ENCODE measurements around the gene EBLN1.

Gene EBLN1

DNA sequence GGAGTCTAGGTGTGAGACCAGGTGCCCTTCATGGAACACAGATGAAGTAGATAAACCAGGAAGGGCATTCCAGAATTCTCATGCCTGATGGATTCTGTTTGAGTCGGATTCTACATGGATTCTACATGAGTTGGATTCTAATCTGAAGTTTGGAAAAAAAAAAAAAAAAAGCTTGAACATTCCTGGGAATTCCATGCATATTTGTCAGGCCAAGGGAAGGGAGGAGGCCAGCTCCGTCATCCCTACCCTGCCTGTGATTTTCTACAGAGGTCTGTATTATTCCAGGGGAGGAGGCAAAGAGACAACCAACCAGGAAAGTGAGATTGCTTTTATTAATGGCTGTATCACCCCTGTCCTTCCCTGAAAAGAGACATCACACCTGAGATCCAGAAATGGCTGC, 27.8 kb upstream of the EBLN1 start:
- TF ChIP-seq, protein P1, sequence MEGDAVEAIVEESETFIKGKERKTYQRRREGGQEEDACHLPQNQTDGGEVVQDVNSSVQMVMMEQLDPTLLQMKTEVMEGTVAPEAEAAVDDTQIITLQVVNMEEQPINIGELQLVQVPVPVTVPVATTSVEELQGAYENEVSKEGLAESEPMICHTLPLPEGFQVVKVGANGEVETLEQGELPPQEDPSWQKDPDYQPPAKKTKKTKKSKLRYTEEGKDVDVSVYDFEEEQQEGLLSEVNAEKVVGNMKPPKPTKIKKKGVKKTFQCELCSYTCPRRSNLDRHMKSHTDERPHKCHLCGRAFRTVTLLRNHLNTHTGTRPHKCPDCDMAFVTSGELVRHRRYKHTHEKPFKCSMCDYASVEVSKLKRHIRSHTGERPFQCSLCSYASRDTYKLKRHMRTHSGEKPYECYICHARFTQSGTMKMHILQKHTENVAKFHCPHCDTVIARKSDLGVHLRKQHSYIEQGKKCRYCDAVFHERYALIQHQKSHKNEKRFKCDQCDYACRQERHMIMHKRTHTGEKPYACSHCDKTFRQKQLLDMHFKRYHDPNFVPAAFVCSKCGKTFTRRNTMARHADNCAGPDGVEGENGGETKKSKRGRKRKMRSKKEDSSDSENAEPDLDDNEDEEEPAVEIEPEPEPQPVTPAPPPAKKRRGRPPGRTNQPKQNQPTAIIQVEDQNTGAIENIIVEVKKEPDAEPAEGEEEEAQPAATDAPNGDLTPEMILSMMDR (IDR thresholded peaks at IDR 0.05; ENCODE audit: borderline replicate concordance, control extremely low read depth, extremely low read depth, insufficient read depth, missing control alignments) = no peak
- DNase-seq (ENCODE audit: low spot score) = no peak
- in situ Hi-C loops (cut with MboI; ENCODE audit: low sequenced_read_pairs, unreplicated experiment) = no loop called here

DNA sequence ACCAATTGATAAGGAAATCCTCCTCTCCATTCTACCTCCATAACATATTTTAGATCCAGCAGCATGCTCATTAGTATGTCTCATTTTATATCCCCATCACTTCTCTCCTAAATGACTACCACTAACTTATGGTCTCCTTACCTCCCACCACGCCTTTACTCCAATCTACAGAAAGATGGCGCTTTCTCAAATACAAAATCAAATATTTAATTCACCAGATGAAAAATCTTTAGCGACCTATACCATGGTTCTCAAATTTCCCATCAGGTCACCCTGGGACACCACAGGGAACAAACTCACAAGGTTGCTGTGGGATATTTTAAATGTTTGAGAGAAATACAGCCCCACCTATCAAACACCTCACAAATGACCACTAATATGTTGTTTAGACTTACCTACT, 27.0 kb upstream of the EBLN1 start:
- DNase-seq (ENCODE audit: low spot score) = no peak
- TF ChIP-seq, protein P1 (IDR thresholded peaks at IDR 0.05; ENCODE audit: borderline replicate concordance, control extremely low read depth, extremely low read depth, insufficient read depth, missing control alignments) = no peak
- in situ Hi-C loops (cut with MboI; ENCODE audit: low sequenced_read_pairs, unreplicated experiment) = no loop called here

DNA sequence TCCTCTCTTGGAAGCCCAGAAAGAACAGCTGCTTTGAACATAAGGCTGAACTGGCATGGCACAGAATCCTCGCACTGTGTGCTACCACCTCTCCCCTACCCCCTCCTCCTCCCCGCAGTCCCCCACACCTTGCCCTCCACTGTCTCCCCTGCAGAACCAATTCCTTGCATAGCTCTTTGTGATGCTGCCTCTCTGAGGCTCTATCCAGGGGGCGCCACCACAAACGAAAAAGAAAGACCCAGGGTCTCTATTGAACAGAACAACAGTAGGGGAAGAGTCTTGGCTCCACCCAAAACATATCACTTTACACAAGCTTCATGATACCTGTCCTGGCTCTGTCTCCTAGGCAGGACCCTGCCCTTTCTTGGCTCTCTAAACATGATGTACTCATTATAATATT, 26.2 kb upstream of the EBLN1 start:
- in situ Hi-C loops (cut with MboI; ENCODE audit: low sequenced_read_pairs, unreplicated experiment) = no loop called here
- TF ChIP-seq, protein P1 (IDR thresholded peaks at IDR 0.05; ENCODE audit: borderline replicate concordance, control extremely low read depth, extremely low read depth, insufficient read depth, missing control alignments) = no peak
- no peak for DNase-seq (ENCODE audit: low spot score)

DNA sequence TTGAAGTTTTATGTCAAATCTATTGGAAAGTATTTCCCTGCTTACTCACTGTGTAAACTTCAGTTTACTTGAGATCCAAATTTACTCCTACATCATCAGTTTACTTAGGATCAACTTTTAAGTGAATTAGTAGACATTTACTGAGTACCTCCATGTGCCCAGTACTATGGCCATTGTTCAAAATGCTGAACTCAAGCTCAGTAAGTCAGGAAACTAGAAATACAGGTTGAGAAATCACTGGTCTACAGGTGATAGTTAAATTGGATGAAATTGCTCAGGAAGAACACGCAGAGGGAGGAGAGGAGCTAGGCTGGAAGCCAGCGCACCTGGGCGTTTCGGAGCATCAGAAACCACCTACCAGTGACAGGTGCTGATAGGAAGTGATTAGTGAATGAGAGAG, 25.5 kb upstream of the EBLN1 start:
- in situ Hi-C loops (cut with MboI; ENCODE audit: low sequenced_read_pairs, unreplicated experiment) = no loop called here
- no peak for DNase-seq (ENCODE audit: low spot score)
- TF ChIP-seq, protein P1 (IDR thresholded peaks at IDR 0.05; ENCODE audit: borderline replicate concordance, control extremely low read depth, extremely low read depth, insufficient read depth, missing control alignments) = no peak

DNA sequence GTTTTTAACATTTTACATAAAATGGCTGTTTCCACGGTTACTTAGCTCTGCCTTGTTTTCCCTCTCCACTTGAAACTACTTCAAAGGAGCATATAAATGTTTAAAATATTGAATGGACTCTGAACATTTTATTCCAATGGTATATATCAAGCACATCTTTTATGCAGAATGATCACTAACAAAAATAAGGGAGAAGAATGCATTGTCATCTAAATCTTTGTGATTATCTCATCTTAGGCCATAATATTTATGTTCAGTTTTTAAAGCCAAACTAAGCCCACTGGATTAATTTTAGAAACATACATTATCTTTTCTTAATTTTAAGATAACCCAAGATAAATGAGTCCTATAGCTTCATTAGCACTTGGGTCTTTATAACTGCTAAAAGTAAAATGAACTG, 13.4 kb upstream of the EBLN1 start:
- in situ Hi-C loops (cut with MboI; ENCODE audit: low sequenced_read_pairs, unreplicated experiment) = no loop called here
- TF ChIP-seq, protein P1 (IDR thresholded peaks at IDR 0.05; ENCODE audit: borderline replicate concordance, control extremely low read depth, extremely low read depth, insufficient read depth, missing control alignments) = no peak
- DNase-seq (ENCODE audit: low spot score) = no peak

DNA sequence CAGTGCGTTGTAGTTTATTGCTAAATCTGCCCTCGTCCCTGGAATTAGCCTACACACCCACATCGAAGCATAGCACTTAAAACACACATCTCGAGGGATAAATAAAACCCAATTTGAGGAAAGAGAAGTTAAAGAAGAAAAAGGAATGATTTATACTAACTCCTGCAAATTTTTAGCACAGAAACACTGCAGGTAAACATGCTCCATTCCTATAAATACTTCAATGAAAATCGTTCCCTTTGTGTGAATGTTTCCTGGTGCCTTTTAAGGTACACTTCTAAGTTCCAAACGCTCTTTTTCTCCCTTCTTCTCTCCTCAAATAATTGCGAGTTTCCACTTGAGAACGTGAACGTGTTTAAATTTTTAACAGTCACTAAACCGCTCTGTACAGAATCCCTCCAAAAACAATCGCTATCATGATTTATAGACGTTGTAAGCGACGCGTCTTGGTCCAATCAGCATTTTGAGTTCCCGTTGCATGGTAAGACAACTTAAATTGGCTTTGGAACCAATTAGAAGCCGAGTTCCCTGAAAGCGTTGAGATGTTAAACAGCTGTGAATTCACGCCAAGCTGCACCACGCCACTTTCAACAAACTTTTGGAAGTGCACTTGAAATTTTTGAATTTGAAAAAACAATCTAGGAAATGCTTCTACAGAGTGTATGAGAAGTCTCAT, 12.5 kb upstream of the EBLN1 start:
- in situ Hi-C loops (cut with MboI; ENCODE audit: low sequenced_read_pairs, unreplicated experiment) = no loop called here
- DNase-seq (ENCODE audit: low spot score) = peak; percentile 29
- TF ChIP-seq, protein P1 (IDR thresholded peaks at IDR 0.05; ENCODE audit: borderline replicate concordance, control extremely low read depth, extremely low read depth, insufficient read depth, missing control alignments) = no peak

Data from GM13976 (cell line).